WERI-Rb-1 (cell line): ENCODE data around the gene BAIAP3.

Experiments used
- DNase-seq: peaks from one replicate; pipeline ENCODE4 v3.0.0-alpha.2; 2020
- H3K27ac ChIP-seq: fragments of 250-450 bp; sonication (Bioruptor Pico); 2 replicates; pipeline ENCODE4 v1.5.1; 2020; ENCODE audit warnings: mild to moderate bottlenecking, moderate library complexity
- H3K27me3 ChIP-seq: fragments of 250-450 bp; sonication (Bioruptor Pico); 2 replicates; pipeline ENCODE4 v1.5.1; 2021; ENCODE audit warnings: mild to moderate bottlenecking, low read depth, moderate library complexity; ENCODE audit not compliant: insufficient read depth, severe bottlenecking
- H3K36me3 ChIP-seq: fragments of 250-450 bp; sonication (Bioruptor Pico); 2 replicates; pipeline ENCODE4 v1.5.1; 2020; ENCODE audit warnings: mild to moderate bottlenecking, moderate library complexity
- H3K4me3 ChIP-seq: 2 replicates; pipeline ENCODE4 v1.5.1; 2011; ENCODE audit warnings: low read depth, mild to moderate bottlenecking, control low read depth, low read length
- H3K9me3 ChIP-seq: fragments of 250-450 bp; sonication (Bioruptor Pico); 2 replicates; pipeline ENCODE4 v1.5.1; 2021; ENCODE audit warnings: mild to moderate bottlenecking, moderate library complexity; ENCODE audit not compliant: severe bottlenecking
- TF ChIP-seq, protein P1 (sequence below): IDR thresholded peaks from 2 replicates; pipeline ENCODE4 v1.5.1; 2011; ENCODE audit warnings: low read depth, mild to moderate bottlenecking, control low read depth, inconsistent platforms, low read length

The BAIAP3 gene

DNA sequence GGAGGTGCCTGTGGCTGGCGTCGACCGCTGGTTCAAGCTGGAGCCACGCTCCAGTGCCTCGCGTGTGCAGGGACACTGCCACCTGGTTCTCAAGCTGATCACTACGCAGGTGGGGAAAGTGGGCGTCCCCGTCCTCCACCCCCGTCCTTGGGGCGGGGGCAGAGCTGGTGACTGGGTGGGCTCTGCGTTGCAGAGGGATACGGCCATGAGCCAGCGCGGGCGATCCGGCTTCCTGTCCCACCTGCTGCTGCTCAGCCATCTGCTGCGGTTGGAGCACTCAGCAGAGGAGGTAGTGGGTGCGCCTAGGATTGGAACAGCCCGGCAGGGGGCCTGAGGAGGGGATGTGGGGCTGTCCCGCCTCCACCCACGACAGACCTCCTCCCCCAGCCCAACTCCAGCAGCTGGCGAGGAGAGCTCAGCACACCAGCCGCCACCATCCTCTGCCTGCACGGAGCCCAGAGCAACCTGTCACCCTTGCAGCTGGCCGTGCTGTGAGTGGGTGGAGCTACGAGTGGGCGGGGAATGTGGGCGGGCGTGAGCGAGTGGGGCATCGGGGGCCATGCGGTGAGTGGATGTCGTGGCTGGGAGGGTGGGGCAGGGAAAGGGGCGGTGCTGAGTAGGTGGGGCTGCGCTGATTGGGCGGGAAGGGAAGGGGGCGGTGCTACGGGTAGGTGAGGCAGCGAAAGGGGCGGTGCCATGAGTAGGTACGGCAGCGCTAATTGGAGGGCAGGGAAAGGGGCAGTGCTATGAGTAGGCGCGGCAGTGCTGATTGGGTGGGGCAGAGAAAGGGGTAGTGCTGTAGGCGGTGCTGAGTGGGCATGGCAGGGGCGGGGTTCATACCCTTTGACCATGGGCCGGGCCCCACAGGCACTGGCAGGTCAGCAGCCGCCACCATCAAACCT, 9.3 kb downstream of the BAIAP3 start:
- Histone ChIP-seq H3K27me3 (peaks cover 11% of the 10 kb centered on the region), H3K9me3 (no peaks in the 10 kb centered on the region), H3K4me3 (peak overlapping the region; percentile 22), H3K36me3 (no peaks in the 10 kb centered on the region), H3K27ac (peak overlapping the region; percentile 41)
- TF ChIP-seq, protein P1, sequence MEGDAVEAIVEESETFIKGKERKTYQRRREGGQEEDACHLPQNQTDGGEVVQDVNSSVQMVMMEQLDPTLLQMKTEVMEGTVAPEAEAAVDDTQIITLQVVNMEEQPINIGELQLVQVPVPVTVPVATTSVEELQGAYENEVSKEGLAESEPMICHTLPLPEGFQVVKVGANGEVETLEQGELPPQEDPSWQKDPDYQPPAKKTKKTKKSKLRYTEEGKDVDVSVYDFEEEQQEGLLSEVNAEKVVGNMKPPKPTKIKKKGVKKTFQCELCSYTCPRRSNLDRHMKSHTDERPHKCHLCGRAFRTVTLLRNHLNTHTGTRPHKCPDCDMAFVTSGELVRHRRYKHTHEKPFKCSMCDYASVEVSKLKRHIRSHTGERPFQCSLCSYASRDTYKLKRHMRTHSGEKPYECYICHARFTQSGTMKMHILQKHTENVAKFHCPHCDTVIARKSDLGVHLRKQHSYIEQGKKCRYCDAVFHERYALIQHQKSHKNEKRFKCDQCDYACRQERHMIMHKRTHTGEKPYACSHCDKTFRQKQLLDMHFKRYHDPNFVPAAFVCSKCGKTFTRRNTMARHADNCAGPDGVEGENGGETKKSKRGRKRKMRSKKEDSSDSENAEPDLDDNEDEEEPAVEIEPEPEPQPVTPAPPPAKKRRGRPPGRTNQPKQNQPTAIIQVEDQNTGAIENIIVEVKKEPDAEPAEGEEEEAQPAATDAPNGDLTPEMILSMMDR = 0 out of 2 replicates have a peak, but pooled peaks have one; percentile 6
- DNase-seq = peak; percentile 99

DNA sequence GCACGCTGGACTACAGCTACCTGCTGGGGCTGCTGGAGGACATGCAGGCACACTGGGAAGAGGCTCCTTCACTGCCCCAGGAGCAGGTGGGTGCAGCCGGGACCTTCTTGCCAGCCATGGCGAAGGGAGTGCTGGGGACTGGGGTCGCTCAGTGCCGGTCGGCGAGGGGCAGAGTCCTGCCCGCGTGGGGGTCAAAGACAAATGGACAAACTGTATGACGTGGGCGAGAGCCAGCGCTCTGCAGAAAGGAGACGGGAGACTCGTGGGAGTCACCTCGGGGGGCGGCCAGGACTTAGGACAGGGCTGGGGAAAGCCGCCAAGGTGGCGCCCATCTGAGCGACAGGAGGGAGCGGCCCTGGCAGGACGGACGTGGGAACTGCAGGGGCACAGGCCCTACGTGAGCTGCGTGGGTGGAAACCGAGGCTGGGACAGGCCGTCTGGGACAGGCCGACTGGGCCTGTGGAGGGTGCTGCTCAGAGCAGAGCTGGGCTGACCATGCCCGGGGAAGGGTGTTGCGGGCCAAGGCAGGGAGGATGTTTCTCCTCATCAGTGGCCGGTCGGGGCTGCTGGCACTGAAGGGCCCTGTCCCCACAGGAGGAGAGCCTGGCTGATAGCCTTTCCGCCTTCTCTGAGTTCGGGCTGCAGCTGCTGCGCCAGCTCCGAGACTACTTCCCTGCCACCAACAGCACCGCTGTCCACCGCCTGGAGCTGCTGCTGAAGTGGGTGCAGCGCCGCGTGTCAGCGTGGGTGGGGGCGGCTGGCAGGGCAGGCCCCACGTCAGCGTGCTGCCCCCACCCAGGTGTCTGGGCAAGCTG, 10.2 kb downstream of the BAIAP3 start:
- Histone ChIP-seq H3K4me3 (no peak overlapping the region), H3K27me3 (peaks cover 6% of the 10 kb centered on the region), H3K36me3 (peaks cover 3% of the 10 kb centered on the region), H3K9me3 (no peaks in the 10 kb centered on the region), H3K27ac (no peak overlapping the region)
- DNase-seq = no peak
- TF ChIP-seq, protein P1 = no peak

DNA sequence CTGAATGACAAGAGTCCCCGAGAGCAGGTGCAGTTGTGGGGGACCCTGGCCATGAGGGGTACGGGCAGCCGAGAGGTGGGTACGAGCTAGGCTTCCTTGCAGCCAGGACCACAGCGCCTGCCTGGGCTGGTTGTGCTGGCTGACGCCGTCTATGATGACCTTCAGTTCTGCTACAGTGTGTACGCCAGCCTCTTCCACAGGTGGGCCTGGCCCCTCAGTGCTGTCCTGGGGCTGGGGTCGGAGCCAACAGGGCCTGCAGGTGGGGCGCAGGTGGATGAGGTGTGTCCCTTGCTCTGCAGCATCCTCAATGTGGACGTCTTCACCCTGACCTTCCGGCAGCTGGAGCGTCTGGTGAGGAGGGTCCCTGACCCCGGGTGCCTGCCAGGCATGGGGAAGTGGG, 11.1 kb downstream of the BAIAP3 start:
- DNase-seq = no peak
- peaks cover 12% of the 10 kb centered on the region for H3K36me3 ChIP-seq
- no peak overlapping the region for H3K4me3 ChIP-seq
- H3K27me3 ChIP-seq = no peaks in the 10 kb centered on the region
- TF ChIP-seq, protein P1 = no peak
- no peak overlapping the region for H3K27ac ChIP-seq
- H3K9me3 ChIP-seq = no peaks in the 10 kb centered on the region

DNA sequence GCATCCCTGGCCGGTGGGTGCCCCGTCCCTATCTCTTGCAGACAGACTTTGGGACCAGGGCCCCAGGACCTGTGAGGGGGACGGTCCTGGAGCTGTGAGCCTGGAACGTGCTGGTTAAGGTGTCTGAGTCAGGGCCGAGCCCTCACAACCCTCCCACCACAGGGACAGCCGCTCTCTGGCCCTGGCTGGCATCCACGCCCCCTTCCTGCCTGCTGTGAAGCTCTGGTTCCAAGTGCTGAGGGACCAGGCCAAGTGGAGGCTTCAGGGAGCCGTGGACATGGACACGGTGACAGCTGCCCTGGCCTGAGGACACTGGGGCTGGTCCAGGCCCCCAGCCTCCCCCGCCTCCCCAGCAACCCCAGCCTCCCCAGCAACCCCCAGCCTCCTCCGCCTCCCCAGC, 11.6 kb downstream of the BAIAP3 start:
- Histone ChIP-seq H3K9me3 (no peaks in the 10 kb centered on the region), H3K27me3 (no peaks in the 10 kb centered on the region), H3K27ac (no peak overlapping the region), H3K4me3 (no peak overlapping the region), H3K36me3 (peaks cover 17% of the 10 kb centered on the region)
- TF ChIP-seq, protein P1 = no peak
- DNase-seq = no peak

DNA sequence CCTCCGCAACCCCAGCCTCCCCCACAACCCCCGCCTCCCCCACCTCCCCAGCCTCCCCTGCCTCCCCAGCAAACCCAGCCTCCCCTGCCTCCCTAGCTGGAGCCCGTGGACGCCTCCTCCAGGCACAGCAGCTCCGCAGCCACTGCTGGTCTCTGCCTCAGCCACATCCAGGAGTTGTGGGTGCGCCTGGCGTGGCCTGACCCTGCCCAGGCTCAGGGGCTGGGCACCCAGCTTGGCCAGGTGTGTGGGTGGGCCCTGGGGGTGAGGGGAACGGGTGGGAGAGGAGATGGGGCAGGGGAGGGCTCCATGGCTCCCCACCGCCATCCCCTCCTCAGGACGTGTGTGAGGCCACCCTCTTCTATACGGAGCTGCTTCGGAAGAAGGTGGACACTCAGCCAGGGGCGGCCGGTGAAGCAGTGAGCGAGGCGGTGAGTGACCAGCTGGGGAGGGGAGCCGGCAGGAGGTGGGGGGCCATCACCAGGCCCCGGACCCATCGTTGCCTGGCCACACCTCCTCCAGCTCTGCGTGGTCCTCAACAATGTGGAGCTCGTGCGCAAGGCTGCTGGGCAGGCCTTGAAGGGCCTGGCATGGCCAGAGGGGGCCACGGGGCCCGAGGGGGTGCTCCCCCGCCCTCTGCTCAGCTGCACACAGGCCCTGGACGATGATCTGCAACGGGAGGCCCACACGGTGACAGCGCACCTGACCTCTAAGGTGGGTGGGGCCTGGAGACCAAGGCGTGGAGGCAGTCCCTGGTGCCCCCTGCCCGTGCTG, 12.4 kb downstream of the BAIAP3 start:
- no peak for DNase-seq
- TF ChIP-seq, protein P1 = no peak
- no peak overlapping the region for H3K27ac ChIP-seq
- H3K9me3 ChIP-seq = no peaks in the 10 kb centered on the region
- no peak overlapping the region for H3K4me3 ChIP-seq
- H3K27me3 ChIP-seq = no peaks in the 10 kb centered on the region
- peaks cover 24% of the 10 kb centered on the region for H3K36me3 ChIP-seq
